ENCODE results near the gene TEKT4.
"Not testable (repeated sequence)": the region's sequence is repeated elsewhere in the genome, so short reads cannot be mapped to it uniquely, and the experiment has no call there.

Gene TEKT4

GRCh38 chr2:94875820-94876522 lies 4.7 kb downstream of the TEKT4 start:
- no peak for DNase-seq

- DNase-seq = no peak
These were observed 5.3 kb downstream of the TEKT4 start for GRCh38 chr2:94876523-94876863.

GRCh38 chr2:94877129-94877528 lies 5.9 kb downstream of the TEKT4 start:
- no peak for DNase-seq

- not testable (repeated sequence) for DNase-seq
These were observed 7.3 kb downstream of the TEKT4 start for GRCh38 chr2:94878575-94878974.

- no peak for DNase-seq
These were observed 8.2 kb downstream of the TEKT4 start for GRCh38 chr2:94879314-94879981.

GRCh38 chr2:94879982-94880377 lies 8.8 kb downstream of the TEKT4 start:
- DNase-seq = no peak

GRCh38 chr2:94880507-94880906 lies 9.3 kb downstream of the TEKT4 start:
- DNase-seq = no peak

- no peak for DNase-seq
These were observed 9.8 kb downstream of the TEKT4 start for GRCh38 chr2:94881070-94881469.

GRCh38 chr2:94890234-94890633 lies 19.0 kb downstream of the TEKT4 start:
- DNase-seq = no peak

- not testable (repeated sequence) for DNase-seq
These were observed 24.0 kb downstream of the TEKT4 start for GRCh38 chr2:94895273-94895672.

- DNase-seq = not testable (repeated sequence)
These were observed 35.7 kb downstream of the TEKT4 start for GRCh38 chr2:94906976-94907375.

- no peak for DNase-seq
These were observed 52.0 kb downstream of the TEKT4 start for GRCh38 chr2:94923196-94923595.

GRCh38 chr2:94924999-94925398 lies 53.8 kb downstream of the TEKT4 start:
- DNase-seq = not testable (repeated sequence)

All from NCI-H1694 treated with DMSO at 0.1 percent for 48 hours (cell line).